Osteoblast (primary cell): Measurements from ENCODE around the gene S100A13. TPM values are rescaled to one million over a fixed set of nuclear protein-coding genes. Genes with fewer than 3 reads are reported as not detected.
"Not testable (repeated sequence)": the region's sequence is repeated elsewhere in the genome, so short reads cannot be mapped to it uniquely, and the experiment has no call there.

Experiments used
- DNase-seq: peaks from one replicate; pipeline ENCODE4 v3.0.0; 2011; ENCODE audit warnings: low spot score, mixed read lengths; ENCODE audit not compliant: insufficient read length; ENCODE audit errors: missing footprints
- H2AFZ ChIP-seq: 2 replicates; pipeline ENCODE4 v1.6.0; 2011; ENCODE audit warnings: mild to moderate bottlenecking, low read length
- H3K27ac ChIP-seq: 2 replicates; pipeline ENCODE4 v1.5.1; 2011; ENCODE audit warnings: mild to moderate bottlenecking, low read depth, low read length, moderate library complexity
- H3K27me3 ChIP-seq: 2 replicates; pipeline ENCODE4 v1.6.0; 2012; ENCODE audit warnings: mild to moderate bottlenecking, control low read depth, inconsistent platforms, low read length, moderate library complexity; ENCODE audit not compliant: insufficient read depth
- H3K36me3 ChIP-seq: 2 replicates; pipeline ENCODE4 v1.5.1; 2011; ENCODE audit warnings: mild to moderate bottlenecking, low read length, control low read depth, moderate library complexity; ENCODE audit not compliant: insufficient read depth
- H3K4me1 ChIP-seq: 2 replicates; pipeline ENCODE4 v1.5.1; 2011; ENCODE audit warnings: mild to moderate bottlenecking, low read length, control low read depth, moderate library complexity; ENCODE audit not compliant: insufficient read depth
- H3K4me2 ChIP-seq: 2 replicates; pipeline ENCODE4 v1.6.0; 2011; ENCODE audit warnings: mild to moderate bottlenecking, low read length; ENCODE audit not compliant: insufficient read depth
- H3K4me3 ChIP-seq: fragments of 200-600 bp; sonication (generic); 3 replicates; pipeline ENCODE4 v1.5.1; 2012; ENCODE audit warnings: mild to moderate bottlenecking, low read length, inconsistent platforms; ENCODE audit not compliant: insufficient read depth
- H3K79me2 ChIP-seq: 2 replicates; pipeline ENCODE4 v1.6.0; 2012; ENCODE audit warnings: mild to moderate bottlenecking, low read length, control low read depth, inconsistent platforms; ENCODE audit not compliant: insufficient read depth
- H3K9me3 ChIP-seq: 2 replicates; pipeline ENCODE4 v1.5.1; 2011; ENCODE audit warnings: low read depth, low read length, control low read depth
- H4K20me1 ChIP-seq: 2 replicates; pipeline ENCODE4 v1.6.0; 2012; ENCODE audit warnings: mild to moderate bottlenecking, low read length, control low read depth; ENCODE audit not compliant: insufficient read depth
- CTCF ChIP-seq: IDR thresholded peaks from 2 replicates; pipeline ENCODE4 v1.5.1; 2011; ENCODE audit warnings: mild to moderate bottlenecking, low read depth, low read length, moderate library complexity; ENCODE audit errors: extremely low read depth
- total RNA-seq: library from RNA; depleted of rRNA; stranded (reverse); fragments of >200 nt; gene quantifications from 2 replicates; pipeline ENCODE4 v1.2.3, GENCODE V29; 2012

S100A13 gene
- total RNA-seq, 1 donor: 121 TPM

- H3K9me3 ChIP-seq: no peaks in the 10 kb centered on the region
- H3K79me2 ChIP-seq: no peaks in the 10 kb centered on the region
- no peaks in the 10 kb centered on the region for H3K27me3 ChIP-seq
- no peak overlapping the region for H3K4me3 ChIP-seq
- H2AFZ ChIP-seq: no peak overlapping the region
- DNase-seq: no peak
- no peaks in the 10 kb centered on the region for H4K20me1 ChIP-seq
- no peak overlapping the region for H3K4me2 ChIP-seq
- no peak overlapping the region for H3K27ac ChIP-seq
- no peaks in the 10 kb centered on the region for H3K36me3 ChIP-seq
- TF ChIP-seq CTCF: no peak
- H3K4me1 ChIP-seq: peaks cover 9% of the 10 kb centered on the region
Measured at GRCh38 chr1:153588482-153588881, 38.8 kb downstream of the S100A13 start.

GRCh38 chr1:153588033-153588432, 39.3 kb downstream of the S100A13 start:
- not testable (repeated sequence) for H3K4me2 ChIP-seq, H3K27me3 ChIP-seq, H3K4me1 ChIP-seq, H3K36me3 ChIP-seq, H2AFZ ChIP-seq, DNase-seq, H3K79me2 ChIP-seq, H3K9me3 ChIP-seq, H4K20me1 ChIP-seq, H3K4me3 ChIP-seq, H3K27ac ChIP-seq

- H3K9me3 ChIP-seq: no peaks in the 10 kb centered on the region
- no peak overlapping the region for H2AFZ ChIP-seq
- peaks cover 9% of the 10 kb centered on the region for H3K4me1 ChIP-seq
- no peak overlapping the region for H3K27ac ChIP-seq
- no peaks in the 10 kb centered on the region for H3K27me3 ChIP-seq
- TF ChIP-seq CTCF: no peak
- H3K4me2 ChIP-seq: no peak overlapping the region
- H4K20me1 ChIP-seq: no peaks in the 10 kb centered on the region
- no peak for DNase-seq
- no peaks in the 10 kb centered on the region for H3K36me3 ChIP-seq
- H3K4me3 ChIP-seq: no peak overlapping the region
- no peaks in the 10 kb centered on the region for H3K79me2 ChIP-seq
Measured at GRCh38 chr1:153587314-153587713, 40.0 kb downstream of the S100A13 start.

- no peak overlapping the region for H3K27ac ChIP-seq
- no peaks in the 10 kb centered on the region for H3K9me3 ChIP-seq
- no peaks in the 10 kb centered on the region for H3K79me2 ChIP-seq
- no peak for DNase-seq
- H4K20me1 ChIP-seq: no peaks in the 10 kb centered on the region
- no peak overlapping the region for H3K4me3 ChIP-seq
- H3K36me3 ChIP-seq: no peaks in the 10 kb centered on the region
- no peak overlapping the region for H3K4me2 ChIP-seq
- peaks cover 9% of the 10 kb centered on the region for H3K4me1 ChIP-seq
- no peak overlapping the region for H2AFZ ChIP-seq
- no peak for TF ChIP-seq CTCF
- H3K27me3 ChIP-seq: no peaks in the 10 kb centered on the region
Measured at GRCh38 chr1:153586347-153586746, 41.0 kb downstream of the S100A13 start.
